ENCODE measurements around the gene AIFM1.

Gene AIFM1

DNA sequence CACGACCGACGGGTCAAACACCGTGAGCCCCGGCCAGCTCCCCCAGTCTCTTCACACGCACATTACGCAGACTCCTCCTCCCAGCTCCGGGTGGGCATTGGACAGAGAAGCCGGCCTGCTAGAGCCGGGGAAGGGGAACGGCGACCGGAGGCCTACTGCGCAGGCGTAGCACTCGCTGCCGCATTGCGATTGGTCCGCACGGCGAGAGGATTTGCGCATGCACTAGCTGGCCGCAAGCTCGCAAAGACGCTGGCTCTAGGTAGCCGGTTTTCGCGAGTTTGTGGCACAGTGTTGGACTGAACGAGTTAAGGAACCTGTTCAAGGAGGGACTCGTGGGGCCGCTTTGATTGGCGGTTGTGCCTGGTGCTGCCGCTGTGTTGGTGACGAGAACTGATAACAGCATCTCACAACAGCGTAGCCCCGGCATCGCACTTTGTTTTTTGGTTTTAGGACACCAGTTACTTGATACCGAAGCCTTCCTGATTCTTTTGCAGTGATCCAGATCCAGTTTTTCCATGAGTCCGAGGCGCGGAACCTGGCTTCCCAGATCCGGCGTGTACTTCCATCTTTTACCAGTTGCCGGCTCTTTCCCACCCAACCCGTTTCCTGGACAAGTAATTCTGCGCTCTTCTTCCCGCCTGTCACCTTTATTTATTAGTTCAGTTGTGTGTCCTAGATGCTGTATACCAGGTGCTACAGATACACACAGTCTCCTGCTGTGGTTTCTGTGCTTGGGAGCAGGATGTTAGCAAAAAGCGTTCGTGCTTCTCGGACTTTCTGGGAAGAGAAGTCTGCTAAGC, at the start of gene AIFM1:
Gene AIFM1 (minus strand): TSS at position 139 of the 800 bp plus-strand sequence. CDS start 185 bp downstream, outside the sequence.
- peak; percentile 95 for DNase-seq (ENCODE audit: low read depth)

- DNase-seq (ENCODE audit: low read depth): no peak
Measured at GRCh38 chrX:130213376-130213775, 47.7 kb upstream of the AIFM1 start.

DNA sequence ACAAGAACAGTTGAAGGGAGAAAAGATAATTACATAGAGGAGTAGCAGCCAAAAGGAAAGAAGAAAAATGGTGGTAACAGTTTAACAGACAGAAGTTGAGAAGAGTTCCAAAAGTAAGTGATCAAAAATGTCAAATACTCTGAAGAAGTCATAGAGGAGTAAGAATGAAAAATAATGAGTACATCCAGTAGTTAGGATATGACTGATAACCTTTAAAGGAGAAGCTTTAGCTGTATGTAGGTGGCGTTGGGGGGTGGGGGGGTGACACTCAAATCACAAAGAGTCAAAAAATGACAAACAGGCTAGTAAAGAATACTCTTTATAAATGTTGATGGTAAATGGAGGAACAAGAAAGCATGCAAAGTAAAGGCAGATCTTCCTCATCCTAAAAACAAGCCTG, 46.7 kb upstream of the AIFM1 start:
- no peak for DNase-seq (ENCODE audit: low read depth)

- DNase-seq (ENCODE audit: low read depth): no peak
Measured at GRCh38 chrX:130211415-130212186, 46.0 kb upstream of the AIFM1 start.

- DNase-seq (ENCODE audit: low read depth): no peak
Measured at GRCh38 chrX:130204647-130205046, 39.0 kb upstream of the AIFM1 start.

- peak; percentile 45 for DNase-seq (ENCODE audit: low read depth)
Measured at GRCh38 chrX:130197464-130197863, 31.8 kb upstream of the AIFM1 start.

- no peak for DNase-seq (ENCODE audit: low read depth)
Measured at GRCh38 chrX:130196466-130196865, 30.8 kb upstream of the AIFM1 start.

DNA sequence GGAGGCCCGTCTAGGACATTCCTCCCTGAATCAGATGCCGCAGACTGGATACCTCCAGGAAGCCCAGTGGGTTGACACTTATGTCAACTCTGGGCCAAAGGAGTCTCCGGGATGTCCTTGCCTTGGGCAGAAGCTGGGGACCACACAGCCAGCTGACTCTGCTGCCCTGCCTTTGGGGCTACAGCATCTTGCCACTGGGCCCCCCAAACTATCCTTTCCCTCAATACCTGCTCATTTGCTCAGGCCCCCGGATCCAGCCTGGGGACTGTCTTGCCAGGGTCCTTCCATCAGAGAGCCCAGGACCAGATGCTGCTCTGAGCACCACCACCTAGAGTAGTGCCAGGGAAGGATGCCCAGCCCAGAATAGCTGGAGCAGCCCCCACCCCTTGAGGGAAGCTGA, 25.2 kb upstream of the AIFM1 start:
- DNase-seq (ENCODE audit: low read depth): no peak

GRCh38 chrX:130186651-130187050, 21.0 kb upstream of the AIFM1 start:
- no peak for DNase-seq (ENCODE audit: low read depth)

DNA sequence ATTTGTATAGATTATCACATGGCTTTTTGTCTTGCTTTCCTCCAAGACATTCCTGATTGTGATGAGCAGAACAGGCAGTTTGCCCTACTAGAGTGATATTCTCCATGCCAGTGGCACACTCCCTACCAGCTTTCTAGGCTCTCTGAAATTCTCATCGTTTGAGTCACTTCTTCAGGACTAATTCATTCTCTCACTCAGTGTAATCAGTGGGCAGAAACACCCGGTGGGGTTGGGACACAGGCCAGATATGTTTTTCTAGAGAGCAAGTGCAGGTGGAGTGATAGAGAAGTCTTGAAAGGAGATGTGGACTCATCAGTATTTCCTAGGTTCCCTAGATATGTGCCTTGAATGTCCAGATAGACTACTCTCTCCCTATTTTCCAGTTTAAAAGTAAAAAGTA, 19.2 kb upstream of the AIFM1 start:
- DNase-seq (ENCODE audit: low read depth): no peak

GRCh38 chrX:130184168-130184567, 18.5 kb upstream of the AIFM1 start:
- no peak for DNase-seq (ENCODE audit: low read depth)

GRCh38 chrX:130179579-130180215, 14.1 kb upstream of the AIFM1 start:
- DNase-seq (ENCODE audit: low read depth): no peak

- DNase-seq (ENCODE audit: low read depth): no peak
Measured at GRCh38 chrX:130179170-130179569, 13.5 kb upstream of the AIFM1 start.

DNA sequence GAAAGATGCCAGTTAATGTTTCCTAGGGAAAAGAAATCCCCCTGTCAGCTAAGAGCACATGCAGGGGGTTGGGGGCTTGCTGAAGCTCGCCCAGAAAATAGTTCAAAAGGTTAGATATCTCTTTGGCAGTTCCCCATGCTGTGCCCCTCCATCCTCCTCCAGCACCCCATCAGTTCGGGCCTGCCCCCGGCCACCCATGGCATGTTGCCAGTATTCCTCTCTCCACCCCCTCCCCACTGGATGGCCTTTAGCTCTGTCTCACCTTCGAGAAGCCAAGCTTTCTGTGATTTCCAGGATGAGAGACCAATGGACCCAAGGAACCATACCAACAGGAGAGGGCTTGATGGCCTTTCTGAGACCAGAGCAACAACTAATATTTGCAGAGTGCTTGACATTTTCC, 11.3 kb upstream of the AIFM1 start:
- DNase-seq (ENCODE audit: low read depth): no peak

- no peak for DNase-seq (ENCODE audit: low read depth)
Measured at GRCh38 chrX:130176354-130176776, 10.7 kb upstream of the AIFM1 start.

DNA sequence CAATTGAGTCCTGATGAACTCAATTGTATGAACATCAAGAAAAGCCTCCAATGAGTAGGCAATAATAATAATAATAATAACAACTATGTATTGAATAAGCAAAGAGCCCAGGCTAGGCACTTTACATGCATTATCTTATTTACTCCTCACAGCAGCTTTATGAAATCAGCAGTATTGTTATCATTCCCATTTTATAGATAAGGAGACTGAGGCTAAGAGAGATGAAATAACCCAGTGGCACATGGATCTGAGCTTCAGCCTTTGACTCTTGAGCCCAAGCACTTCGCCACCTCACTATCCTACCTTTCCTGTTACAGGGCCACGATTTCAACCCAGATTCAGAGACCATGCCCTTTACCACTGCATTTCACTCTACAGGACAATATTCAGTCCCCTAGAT, 9.3 kb upstream of the AIFM1 start:
- no peak for DNase-seq (ENCODE audit: low read depth)

DNA sequence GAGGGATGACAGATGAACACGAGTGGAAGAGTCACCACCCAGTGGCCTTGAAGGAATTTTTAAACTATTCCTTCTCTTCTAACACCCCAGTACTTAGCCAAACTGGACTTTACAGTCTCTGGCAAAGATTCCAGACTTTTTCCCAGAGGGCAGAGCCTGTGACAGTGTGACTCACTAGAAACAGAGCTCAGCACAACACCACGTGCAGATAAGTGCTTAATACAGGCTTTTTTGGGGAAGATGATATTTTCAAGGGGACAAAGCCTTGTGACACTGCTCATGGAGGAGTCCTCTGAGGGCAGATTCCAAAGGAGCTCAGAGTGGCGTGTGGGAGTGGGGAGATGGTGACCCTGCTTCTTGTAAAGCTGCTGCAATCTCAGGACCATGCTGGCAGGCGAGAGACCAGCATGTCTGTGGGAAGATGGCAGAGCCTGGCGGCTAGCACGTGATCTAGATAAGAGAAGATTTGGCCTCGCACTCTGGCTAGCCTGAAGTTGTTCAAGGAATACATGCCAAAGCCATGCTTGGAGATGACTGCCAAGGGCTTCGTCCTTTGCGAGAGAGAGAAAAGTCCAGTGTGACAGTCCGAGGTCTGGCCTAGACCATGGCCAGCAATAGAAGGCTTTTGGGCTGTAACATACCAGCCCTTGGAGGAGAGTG, 8.5 kb upstream of the AIFM1 start:
- DNase-seq (ENCODE audit: low read depth): peak; percentile 57

GRCh38 chrX:130173190-130173895, 7.7 kb upstream of the AIFM1 start:
- peak; percentile 73 for DNase-seq (ENCODE audit: low read depth)

DNA sequence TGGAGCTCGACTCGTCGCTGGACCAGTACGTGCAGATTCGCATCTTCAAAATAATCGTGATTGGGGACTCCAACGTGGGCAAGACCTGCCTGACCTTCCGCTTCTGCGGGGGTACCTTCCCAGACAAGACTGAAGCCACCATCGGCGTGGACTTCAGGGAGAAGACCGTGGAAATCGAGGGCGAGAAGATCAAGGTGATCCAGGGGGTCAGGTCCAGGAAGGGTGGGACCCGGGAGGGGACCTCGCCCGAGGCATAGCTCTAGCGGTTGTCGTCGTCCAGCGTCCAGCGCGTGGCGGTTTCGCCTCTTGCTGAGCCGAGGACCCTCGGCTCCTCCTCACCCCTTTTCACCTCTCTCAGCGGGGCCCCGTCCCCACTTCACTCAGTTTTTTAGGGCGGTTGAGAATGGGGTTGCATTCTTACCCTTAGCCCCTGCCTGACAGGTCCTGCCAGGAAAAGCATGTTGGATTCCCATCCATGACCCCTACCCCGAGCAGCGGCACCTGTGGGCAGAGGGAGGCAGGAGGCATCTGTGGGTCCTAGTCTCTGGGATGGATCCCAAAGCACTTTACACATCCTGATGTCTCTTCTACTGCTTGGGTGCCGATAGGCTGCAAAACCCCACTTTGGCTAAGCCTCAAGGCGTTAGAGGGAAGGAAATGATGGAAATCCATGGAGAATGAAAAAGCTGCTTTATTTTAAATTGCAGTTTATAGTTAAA, 6.6 kb upstream of the AIFM1 start:
- DNase-seq (ENCODE audit: low read depth): no peak

DNA sequence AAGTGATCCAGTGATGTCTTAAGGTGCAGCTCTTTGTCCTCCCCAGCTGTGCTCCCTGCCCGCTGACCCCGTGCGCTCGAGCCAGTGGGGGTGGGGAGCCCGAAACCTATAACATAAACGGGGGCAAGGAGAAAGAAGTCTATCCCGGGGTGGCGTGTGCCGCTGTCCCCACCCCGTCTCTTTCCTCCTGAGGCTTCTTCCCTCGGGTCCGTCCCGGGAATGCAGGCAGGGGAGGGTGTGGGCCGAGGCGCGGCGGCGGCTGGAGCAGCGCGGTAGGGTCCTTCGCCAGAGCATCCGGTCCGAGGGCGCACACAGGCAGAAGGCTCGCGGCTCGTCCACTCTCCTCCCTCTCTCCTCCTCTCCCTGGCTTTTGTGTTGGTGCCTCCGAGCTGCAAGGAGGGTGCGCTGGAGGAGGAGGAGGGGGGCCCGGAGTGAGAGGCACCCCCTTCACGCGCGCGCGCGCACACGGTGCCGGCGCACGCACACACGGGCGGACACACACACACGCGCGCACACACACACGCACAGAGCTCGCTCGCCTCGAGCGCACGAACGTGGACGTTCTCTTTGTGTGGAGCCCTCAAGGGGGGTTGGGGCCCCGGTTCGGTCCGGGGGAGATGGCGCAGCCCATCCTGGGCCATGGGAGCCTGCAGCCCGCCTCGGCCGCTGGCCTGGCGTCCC, 5.9 kb upstream of the AIFM1 start, which contains the start of gene RAB33A:
Gene RAB33A (plus strand): TSS at position 517 of the 681 bp plus-strand sequence. CDS start 101 bp downstream, at position 618.
- peak; percentile 20 for DNase-seq (ENCODE audit: low read depth)

Data from fibroblast of gingiva (primary cell).